Neural progenitor cell (in vitro differentiated cells): Measurements from ENCODE around the gene LONRF2.

ENCODE experiments used
- CTCF ChIP-seq: fragments of 200-600 bp; sonication (generic); IDR thresholded peaks from 2 replicates; pipeline ENCODE4 v1.5.1; 2017; ENCODE audit warnings: antibody characterized with exemption, mild to moderate bottlenecking
- EZH2phosphoT487 ChIP-seq: fragments of 200-600 bp; sonication (generic); IDR thresholded peaks from 2 replicates; pipeline ENCODE4 v1.6.1; 2017; ENCODE audit warnings: antibody characterized with exemption

DNA sequence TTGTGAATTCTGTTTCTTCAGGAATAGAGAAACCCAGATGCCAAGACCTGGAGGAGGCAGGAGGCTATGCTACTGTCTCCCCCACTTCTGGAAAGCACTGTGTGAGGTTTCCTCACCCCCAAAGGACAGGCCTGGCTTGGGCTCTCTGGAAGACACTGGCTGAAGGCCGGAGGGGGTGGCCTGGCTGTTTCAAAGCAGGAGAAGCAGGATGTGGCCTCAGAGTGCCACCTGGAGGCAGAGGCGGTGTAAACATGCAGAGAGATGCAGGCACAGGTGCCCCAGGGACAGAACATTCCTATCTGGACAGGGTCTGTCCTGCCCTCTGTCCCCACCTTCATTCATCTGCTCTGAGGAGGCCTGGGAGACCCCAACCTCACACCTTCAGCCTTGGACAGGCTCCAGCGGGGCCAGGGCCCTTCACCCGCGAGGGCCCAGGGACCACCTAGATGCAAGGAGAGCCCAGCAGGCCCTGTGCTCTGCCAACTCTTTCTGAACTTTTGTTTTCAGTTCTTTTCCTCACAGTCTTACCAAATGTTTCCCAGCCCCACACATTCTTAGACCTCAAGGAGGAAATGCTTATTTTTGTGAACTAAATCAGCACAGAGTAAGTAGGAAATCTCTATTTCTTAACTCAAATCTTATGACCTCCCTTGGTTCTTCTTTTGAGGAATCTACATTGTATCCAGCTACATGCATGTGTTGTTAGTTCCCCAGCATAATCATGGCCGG lies 79.2 kb downstream of the LONRF2 start:
- TF ChIP-seq EZH2phosphoT487 (no peak), CTCF (peak; percentile 81)
